Effector memory CD8-positive, alpha-beta T cell (primary cell): Measurements from ENCODE around the gene FZD7.
A peak's percentile ranks its signal among the peaks of the same experiment; 100 is the strongest.

Experiments used
- ATAC-seq: fragments of 150-1000 bp; cut with Tn5 transposase; replicated peaks from 2 replicates; pipeline ENCODE4 v1.10.0; 2021; ENCODE audit warnings: mild to moderate bottlenecking, moderate library complexity
- DNase-seq, 3 experiments: peaks; one replicate each; pipeline ENCODE4 v3.0.0; 2021
- H3K27ac Mint-ChIP-seq, 2 donors: one replicate each; pipeline ENCODE4 v1.8.0; 2022; ENCODE audit warnings: mild to moderate bottlenecking in 2 of 2, mixed read lengths in 2 of 2, moderate library complexity in 2 of 2
- H3K27me3 Mint-ChIP-seq, 2 donors: one replicate each; pipeline ENCODE4 v1.8.0; 2022; ENCODE audit warnings: mixed read lengths in 2 of 2
- H3K36me3 Mint-ChIP-seq: one replicate; pipeline ENCODE4 v1.8.0; 2022; ENCODE audit warnings: mild to moderate bottlenecking, moderate library complexity, mixed read lengths; ENCODE audit not compliant: insufficient read depth
- H3K4me1 Mint-ChIP-seq, 2 donors: one replicate each; pipeline ENCODE4 v1.8.0; 2022; ENCODE audit warnings: low read depth in 2 of 2, mixed read lengths in 2 of 2
- H3K4me3 Mint-ChIP-seq, 2 donors: one replicate each; pipeline ENCODE4 v1.8.0; 2022; ENCODE audit warnings: mild to moderate bottlenecking in 2 of 2, mixed read lengths in 2 of 2, moderate library complexity in 2 of 2
- H3K9me3 Mint-ChIP-seq, 2 donors: one replicate each; pipeline ENCODE4 v1.8.0; 2022; ENCODE audit warnings: mixed read lengths in 2 of 2

Gene FZD7

DNA sequence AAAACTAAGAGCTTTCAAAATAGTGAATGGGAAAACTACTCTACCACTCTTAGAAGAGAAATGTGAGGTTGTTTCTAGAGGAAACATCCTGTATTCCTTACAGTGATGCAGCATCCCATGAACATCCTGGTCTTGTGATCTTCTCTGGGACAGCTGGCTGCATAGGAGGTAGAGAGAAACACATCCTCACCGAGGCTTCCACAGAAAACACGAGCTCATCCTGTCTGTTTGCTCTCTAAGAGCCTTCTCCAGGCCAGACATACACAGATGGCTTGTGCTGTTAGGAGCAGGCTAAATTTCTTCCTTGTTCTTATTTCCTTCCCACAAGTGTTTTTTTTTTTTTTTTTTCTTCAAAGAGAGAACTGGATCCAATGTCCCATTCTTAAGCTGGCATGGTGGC is 14.7 kb upstream of the FZD7 start:
- Mint-ChIP-seq H3K4me3 (no peak overlapping the region), H3K9me3 (no peaks in the 10 kb centered on the region), H3K36me3 (no peaks in the 10 kb centered on the region), H3K4me1 (no peaks in the 10 kb centered on the region), H3K27ac (no peak overlapping the region), H3K27me3 (peaks cover 29 to 57% of the 10 kb centered on the region in 2 donors)
- DNase-seq (no peak), ATAC-seq (no peak)

GRCh38 chr2:202019689-202020450 is 13.8 kb upstream of the FZD7 start:
- H3K4me1 Mint-ChIP-seq, result no peaks in the 10 kb centered on the region
- DNase-seq (no peak), ATAC-seq (no peak)
- no peak overlapping the region for H3K27ac Mint-ChIP-seq
- no peaks in the 10 kb centered on the region for H3K36me3 Mint-ChIP-seq
- peaks cover 26 to 57% of the 10 kb centered on the region in 2 donors for H3K27me3 Mint-ChIP-seq
- H3K9me3 Mint-ChIP-seq, result no peaks in the 10 kb centered on the region
- H3K4me3 Mint-ChIP-seq, result no peak overlapping the region

GRCh38 chr2:202022755-202023154 is 10.9 kb upstream of the FZD7 start:
- Mint-ChIP-seq H3K4me1 (no peaks in the 10 kb centered on the region), H3K27me3 (peaks cover 15 to 58% of the 10 kb centered on the region in 2 donors), H3K36me3 (peaks cover 4% of the 10 kb centered on the region), H3K27ac (no peak overlapping the region), H3K9me3 (no peaks in the 10 kb centered on the region), H3K4me3 (no peak overlapping the region)
- ATAC-seq, result no peak
- no peak for DNase-seq

DNA sequence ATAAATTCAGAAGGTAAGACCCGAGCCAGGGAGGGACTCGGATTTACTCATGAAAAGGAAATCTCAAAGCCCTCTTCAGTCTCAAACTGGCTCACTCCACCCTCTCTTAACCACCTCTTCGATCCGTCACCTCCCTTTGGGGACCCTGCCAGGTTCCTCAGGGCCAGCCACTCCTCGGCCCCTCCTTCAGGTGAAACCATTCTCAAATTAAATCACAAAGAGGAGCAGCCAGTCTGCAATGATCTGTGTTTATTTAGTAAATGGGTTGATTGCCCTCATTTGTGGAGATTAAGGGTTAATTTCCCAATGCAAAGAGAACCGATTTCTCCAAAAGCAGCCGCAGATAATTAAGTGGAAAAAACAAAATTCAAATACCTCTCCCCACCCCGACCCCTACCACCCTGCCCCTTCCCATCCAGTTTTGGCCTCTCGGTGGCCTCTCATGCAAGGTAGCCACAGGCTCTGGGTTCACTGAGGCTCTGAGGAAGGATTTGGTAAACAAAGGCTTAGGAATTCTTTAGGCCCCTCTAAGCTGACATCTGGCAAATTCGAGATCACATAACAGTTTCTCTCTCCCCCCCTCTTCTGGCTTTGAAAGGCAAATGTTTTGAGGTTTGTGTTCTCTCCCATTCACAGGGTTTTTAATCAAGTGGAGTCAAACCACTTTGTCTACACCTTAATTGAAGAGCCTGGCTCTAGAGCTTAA is 10.3 kb upstream of the FZD7 start:
- Mint-ChIP-seq H3K9me3 (no peaks in the 10 kb centered on the region), H3K4me1 (no peaks in the 10 kb centered on the region), H3K27me3 (peaks cover 15 to 57% of the 10 kb centered on the region in 2 donors), H3K27ac (no peak overlapping the region), H3K4me3 (no peak overlapping the region), H3K36me3 (peaks cover 4% of the 10 kb centered on the region)
- ATAC-seq, result no peak
- no peak for DNase-seq

DNA sequence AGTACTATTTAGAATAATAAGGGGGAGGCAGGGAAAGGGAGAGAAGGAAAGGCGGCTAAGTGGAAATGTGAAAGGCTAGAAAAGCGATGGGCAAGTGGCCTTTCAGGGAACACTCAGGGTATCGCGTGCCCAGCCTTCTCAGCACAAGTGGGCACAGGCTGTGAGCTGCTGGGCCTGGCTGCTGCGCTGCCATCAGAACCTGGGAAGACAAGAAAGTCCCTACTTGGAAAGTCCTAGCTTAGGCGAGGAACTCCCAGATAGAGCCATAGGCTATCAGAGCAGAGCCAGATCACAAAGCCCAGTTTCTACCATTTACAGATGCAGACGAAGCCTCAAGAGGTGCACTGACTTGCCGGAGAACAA is 9.8 kb upstream of the FZD7 start:
- peaks cover 13 to 51% of the 10 kb centered on the region in 2 donors for H3K27me3 Mint-ChIP-seq
- no peaks in the 10 kb centered on the region for H3K4me1 Mint-ChIP-seq
- ATAC-seq, result no peak
- no peak for DNase-seq
- no peak overlapping the region for H3K27ac Mint-ChIP-seq
- H3K36me3 Mint-ChIP-seq, result peaks cover 4% of the 10 kb centered on the region
- no peak overlapping the region for H3K4me3 Mint-ChIP-seq
- no peaks in the 10 kb centered on the region for H3K9me3 Mint-ChIP-seq

GRCh38 chr2:202024871-202025270 is 8.8 kb upstream of the FZD7 start:
- Mint-ChIP-seq H3K27me3 (peaks cover 8 to 51% of the 10 kb centered on the region in 2 donors), H3K9me3 (no peaks in the 10 kb centered on the region), H3K4me1 (no peaks in the 10 kb centered on the region), H3K4me3 (no peak overlapping the region), H3K36me3 (peaks cover 4% of the 10 kb centered on the region), H3K27ac (no peak overlapping the region)
- DNase-seq (no peak), ATAC-seq (no peak)

DNA sequence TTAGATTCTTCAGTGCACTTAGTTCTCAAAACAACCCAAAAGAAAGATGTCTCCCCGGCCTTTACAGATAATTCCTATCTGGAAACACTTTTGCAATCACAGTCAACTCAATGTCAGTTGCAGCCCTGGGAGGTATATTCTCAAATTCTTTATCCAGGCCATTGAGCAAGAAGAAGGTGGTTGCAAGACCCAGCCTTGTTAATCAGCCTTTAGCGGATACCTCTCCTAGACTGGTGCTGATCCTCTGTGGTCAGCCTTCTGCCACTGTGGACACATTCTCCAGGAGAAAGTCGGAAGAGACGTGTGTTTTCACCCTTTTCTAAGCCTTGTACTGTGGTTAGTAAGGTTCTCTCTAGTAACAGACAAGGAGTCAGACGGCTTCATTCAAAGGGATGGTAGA is 7.8 kb upstream of the FZD7 start:
- Mint-ChIP-seq H3K36me3 (peaks cover 4% of the 10 kb centered on the region), H3K27me3 (peaks cover 8 to 53% of the 10 kb centered on the region in 2 donors), H3K9me3 (no peaks in the 10 kb centered on the region), H3K27ac (no peak overlapping the region), H3K4me3 (no peak overlapping the region), H3K4me1 (no peaks in the 10 kb centered on the region)
- ATAC-seq (no peak), DNase-seq (no peak)

DNA sequence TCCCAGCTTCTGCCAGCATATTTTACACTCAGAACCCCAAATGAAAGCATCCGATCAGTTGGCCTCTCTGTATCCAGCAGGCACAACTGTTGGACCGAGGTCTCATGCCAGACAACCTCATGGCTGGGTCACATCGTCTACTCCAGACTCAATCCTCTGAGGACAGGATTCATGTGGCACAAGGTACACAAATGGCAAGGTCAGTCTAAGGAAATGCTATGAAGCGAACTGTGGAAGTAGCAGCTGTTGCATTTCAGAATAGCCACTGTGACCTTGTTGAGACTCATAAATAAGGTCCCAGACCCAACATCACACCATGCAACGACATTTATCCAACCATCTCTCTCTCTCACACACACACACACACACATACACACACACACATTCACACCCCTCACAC is 7.1 kb upstream of the FZD7 start:
- H3K27me3 Mint-ChIP-seq, result peaks cover 8 to 48% of the 10 kb centered on the region in 2 donors
- H3K36me3 Mint-ChIP-seq, result peaks cover 4% of the 10 kb centered on the region
- ATAC-seq (no peak), DNase-seq (no peak)
- no peaks in the 10 kb centered on the region for H3K4me1 Mint-ChIP-seq
- H3K27ac Mint-ChIP-seq, result no peak overlapping the region
- H3K9me3 Mint-ChIP-seq, result no peaks in the 10 kb centered on the region
- H3K4me3 Mint-ChIP-seq, result no peak overlapping the region

GRCh38 chr2:202030691-202031090 is 3.0 kb upstream of the FZD7 start:
- Mint-ChIP-seq H3K4me3 (no peak overlapping the region), H3K27ac (no peak overlapping the region), H3K27me3 (peaks cover 0 to 21% of the 10 kb centered on the region in 2 donors), H3K36me3 (peaks cover 11% of the 10 kb centered on the region), H3K9me3 (no peaks in the 10 kb centered on the region), H3K4me1 (peaks cover 9 to 11% of the 10 kb centered on the region in 2 donors)
- DNase-seq (no peak), ATAC-seq (no peak)

- H3K36me3 Mint-ChIP-seq, result peaks cover 11% of the 10 kb centered on the region
- ATAC-seq (no peak), DNase-seq (no peak)
- no peak overlapping the region for H3K27ac Mint-ChIP-seq
- peaks cover 0 to 14% of the 10 kb centered on the region in 2 donors for H3K27me3 Mint-ChIP-seq
- peaks cover 9 to 11% of the 10 kb centered on the region in 2 donors for H3K4me1 Mint-ChIP-seq
- peak overlapping the region; percentile 74 to 87 for H3K4me3 Mint-ChIP-seq
- H3K9me3 Mint-ChIP-seq, result no peaks in the 10 kb centered on the region
Measured at GRCh38 chr2:202031246-202031951, 2.3 kb upstream of the FZD7 start.

- DNase-seq (peak; percentile 10 to 23 (median 21)), ATAC-seq (peak; percentile 26)
- Mint-ChIP-seq H3K4me1 (peaks cover 9 to 11% of the 10 kb centered on the region in 2 donors), H3K9me3 (no peaks in the 10 kb centered on the region), H3K36me3 (peaks cover 8% of the 10 kb centered on the region), H3K27ac (peak overlapping the region in 1 of 2 donors; percentile 15), H3K4me3 (peak overlapping the region; percentile 74 to 87), H3K27me3 (peaks cover 0 to 10% of the 10 kb centered on the region in 2 donors)
Measured at GRCh38 chr2:202032846-202033316, 774 bp upstream of the FZD7 start.

DNA sequence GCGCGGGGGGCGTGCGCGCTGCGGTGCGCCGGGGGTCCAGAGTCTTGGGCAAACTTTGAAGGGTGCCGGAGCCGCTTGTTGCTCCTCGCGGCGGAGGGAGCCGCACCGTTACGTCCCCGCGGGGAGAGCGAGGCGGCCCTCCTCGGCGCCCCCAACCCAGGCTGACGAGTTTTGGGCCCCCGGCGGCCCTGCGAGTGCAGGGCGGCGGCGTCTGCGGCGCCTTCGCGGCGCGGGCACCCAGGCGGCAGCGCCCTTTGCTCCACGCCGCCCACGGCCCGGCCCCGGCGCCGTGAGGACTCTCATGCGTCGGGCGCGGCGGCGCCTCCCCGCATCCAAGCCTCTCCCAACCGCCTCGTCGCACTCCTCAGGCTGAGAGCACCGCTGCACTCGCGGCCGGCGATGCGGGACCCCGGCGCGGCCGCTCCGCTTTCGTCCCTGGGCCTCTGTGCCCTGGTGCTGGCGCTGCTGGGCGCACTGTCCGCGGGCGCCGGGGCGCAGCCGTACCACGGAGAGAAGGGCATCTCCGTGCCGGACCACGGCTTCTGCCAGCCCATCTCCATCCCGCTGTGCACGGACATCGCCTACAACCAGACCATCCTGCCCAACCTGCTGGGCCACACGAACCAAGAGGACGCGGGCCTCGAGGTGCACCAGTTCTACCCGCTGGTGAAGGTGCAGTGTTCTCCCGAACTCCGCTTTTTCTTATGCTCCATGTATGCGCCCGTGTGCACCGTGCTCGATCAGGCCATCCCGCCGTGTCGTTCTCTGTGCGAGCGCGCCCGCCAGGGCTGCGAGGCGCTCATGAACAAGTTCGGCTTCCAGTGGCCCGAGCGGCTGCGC is 814 bp downstream of the FZD7 start:
- Mint-ChIP-seq H3K27ac (no peak overlapping the region), H3K36me3 (peaks cover 8% of the 10 kb centered on the region), H3K4me1 (peaks cover 11 to 12% of the 10 kb centered on the region in 2 donors), H3K9me3 (no peaks in the 10 kb centered on the region), H3K27me3 (peaks cover 7 to 13% of the 10 kb centered on the region in 2 donors), H3K4me3 (peak overlapping the region; percentile 74 to 87)
- DNase-seq (peak in 2 of 3 experiments; percentile 8 to 25), ATAC-seq (peak; percentile 4)
